MM.1S (cell line): ENCODE data around the gene ZNF154.

Experiments
- DNase-seq: peaks from one replicate; pipeline ENCODE4 v3.0.0-alpha.2; 2015
- H2AFZ ChIP-seq: fragments of 300-600 bp; sonication (generic); 2 replicates; pipeline ENCODE4 v1.6.0; 2016; ENCODE audit warnings: antibody characterized with exemption, low read length
- H3F3A ChIP-seq: fragments of 300-600 bp; sonication (generic); 2 replicates; pipeline ENCODE4 v1.6.1; 2016; ENCODE audit warnings: mild to moderate bottlenecking, antibody characterized with exemption, low read length, moderate library complexity, mixed read lengths; ENCODE audit not compliant: insufficient read depth
- H3K27ac ChIP-seq: fragments of 300-600 bp; sonication (generic); 2 replicates; pipeline ENCODE4 v1.5.1; 2016; ENCODE audit warnings: mild to moderate bottlenecking, low read length
- H3K27me3 ChIP-seq: fragments of 300-600 bp; sonication (generic); replicated peaks from 2 replicates; pipeline ENCODE4 v1.6.0; 2016; ENCODE audit warnings: low read length; ENCODE audit not compliant: insufficient read depth
- H3K36me3 ChIP-seq: fragments of 300-600 bp; sonication (generic); replicated peaks from 2 replicates; pipeline ENCODE4 v1.6.1; 2016; ENCODE audit warnings: mild to moderate bottlenecking, low read length, mixed read lengths; ENCODE audit not compliant: insufficient read depth
- H3K4me1 ChIP-seq: fragments of 300-600 bp; sonication (generic); 2 replicates; pipeline ENCODE4 v1.6.1; 2016; ENCODE audit warnings: low read length, mixed read lengths
- H3K4me2 ChIP-seq: fragments of 300-600 bp; sonication (generic); 2 replicates; pipeline ENCODE4 v1.6.0; 2016; ENCODE audit warnings: low read depth, low read length
- H3K4me3 ChIP-seq: fragments of 300-600 bp; sonication (generic); 2 replicates; pipeline ENCODE4 v1.5.1; 2016; ENCODE audit warnings: low read length, mixed read lengths
- H3K79me2 ChIP-seq: fragments of 300-600 bp; sonication (generic); 2 replicates; pipeline ENCODE4 v1.6.1; 2016; ENCODE audit warnings: mixed run types, low read length, mixed read lengths
- H3K9ac ChIP-seq: fragments of 300-600 bp; sonication (generic); 2 replicates; pipeline ENCODE4 v1.6.1; 2016; ENCODE audit warnings: low read length, mixed read lengths
- H3K9me2 ChIP-seq: fragments of 300-600 bp; sonication (generic); replicated peaks from 2 replicates; pipeline ENCODE4 v1.6.1; 2016; ENCODE audit warnings: mild to moderate bottlenecking, low read length, mixed read lengths; ENCODE audit not compliant: insufficient read depth
- H3K9me3 ChIP-seq: fragments of 300-600 bp; sonication (generic); replicated peaks from 2 replicates; pipeline ENCODE4 v1.6.1; 2016; ENCODE audit warnings: mild to moderate bottlenecking, low read length, mixed read lengths; ENCODE audit not compliant: insufficient read depth
- H4K20me1 ChIP-seq: fragments of 300-600 bp; sonication (generic); 2 replicates; pipeline ENCODE4 v1.6.1; 2016; ENCODE audit warnings: mild to moderate bottlenecking, low read length, moderate library complexity, mixed read lengths; ENCODE audit not compliant: insufficient read depth
- CTCF ChIP-seq: fragments of 300-600 bp; sonication (generic); IDR thresholded peaks from 2 replicates; pipeline ENCODE4 v1.5.1; 2016; ENCODE audit warnings: antibody characterized with exemption, low read length, mixed read lengths
- EZH2 ChIP-seq: fragments of 300-600 bp; sonication (generic); optimal IDR thresholded peaks from 2 replicates; pipeline ENCODE3; 2017; ENCODE audit warnings: low read depth, mild to moderate bottlenecking, antibody characterized with exemption, low read length, mixed read lengths
- EZH2phosphoT487 ChIP-seq: fragments of 300-600 bp; sonication (generic); IDR thresholded peaks from 2 replicates; pipeline ENCODE4 v1.6.1; 2018; ENCODE audit warnings: antibody characterized with exemption, low read length

Gene ZNF154

GRCh38 chr19:57709616-57710015 lies 612 bp upstream of the ZNF154 start:
- Histone ChIP-seq H3K9ac (no peak overlapping the region), H3K4me2 (no peak overlapping the region), H3K27me3 (no peaks in the 10 kb centered on the region), H3K9me2 (no peaks in the 10 kb centered on the region), H3F3A (no peaks in the 10 kb centered on the region), H3K79me2 (no peaks in the 10 kb centered on the region), H3K4me1 (no peaks in the 10 kb centered on the region), H4K20me1 (no peaks in the 10 kb centered on the region), H3K36me3 (no peaks in the 10 kb centered on the region), H3K27ac (no peak overlapping the region), H2AFZ (no peak overlapping the region), H3K9me3 (no peaks in the 10 kb centered on the region), H3K4me3 (no peak overlapping the region)
- DNase-seq = no peak
- TF ChIP-seq EZH2phosphoT487 (no peak), EZH2 (no peak), CTCF (no peak)

GRCh38 chr19:57706346-57706745 lies 2.7 kb downstream of the ZNF154 start:
- H3K9me3 ChIP-seq = no peaks in the 10 kb centered on the region

GRCh38 chr19:57701625-57702024 lies 7.4 kb downstream of the ZNF154 start:
- no peak overlapping the region for H3K4me3 ChIP-seq
- no peaks in the 10 kb centered on the region for H3K36me3 ChIP-seq
- no peak overlapping the region for H3K9ac ChIP-seq
- H4K20me1 ChIP-seq = no peaks in the 10 kb centered on the region
- no peak overlapping the region for H3K27ac ChIP-seq
- no peaks in the 10 kb centered on the region for H3K4me1 ChIP-seq
- no peak for DNase-seq
- H3K4me2 ChIP-seq = no peak overlapping the region
- H3K27me3 ChIP-seq = no peaks in the 10 kb centered on the region
- no peaks in the 10 kb centered on the region for H3K9me2 ChIP-seq
- H3F3A ChIP-seq = no peaks in the 10 kb centered on the region
- H3K79me2 ChIP-seq = no peaks in the 10 kb centered on the region
- TF ChIP-seq EZH2phosphoT487 = no peak
- no peak for TF ChIP-seq CTCF
- no peak for TF ChIP-seq EZH2
- no peaks in the 10 kb centered on the region for H3K9me3 ChIP-seq
- no peak overlapping the region for H2AFZ ChIP-seq

More at GRCh38 chr19:57706346-57706745, 2.7 kb downstream of the ZNF154 start:
- no peak for DNase-seq
- Histone ChIP-seq H3K4me2 (no peak overlapping the region), H3K9ac (no peak overlapping the region), H3K4me1 (no peaks in the 10 kb centered on the region), H2AFZ (no peak overlapping the region), H3K27me3 (no peaks in the 10 kb centered on the region), H3K36me3 (no peaks in the 10 kb centered on the region), H3K79me2 (no peaks in the 10 kb centered on the region), H3K9me2 (no peaks in the 10 kb centered on the region), H3K4me3 (no peak overlapping the region), H3K27ac (no peak overlapping the region), H4K20me1 (no peaks in the 10 kb centered on the region), H3F3A (no peaks in the 10 kb centered on the region)
- TF ChIP-seq CTCF = no peak
- no peak for TF ChIP-seq EZH2phosphoT487
- no peak for TF ChIP-seq EZH2
